Keratinocyte (primary cell): Measurements from ENCODE around the gene NSUN3.

Source experiments
- CTCF ChIP-seq, 3 experiments: IDR thresholded peaks in 1 of 3; conservative IDR thresholded peaks in 1 of 3; optimal IDR thresholded peaks in 1 of 3; 2 replicates in 2 of 3; 3 replicates in 1 of 3; pipeline versions ENCODE3 to v1.5.1; 2011; ENCODE audit warnings: low read length in 3 of 3, mild to moderate bottlenecking in 3 of 3, moderate library complexity in 2 of 3, control low read depth in 1 of 3, inconsistent platforms in 1 of 3; ENCODE audit not compliant: insufficient read depth in 2 of 3; ENCODE audit errors: extremely low read depth in 1 of 3
- EZH2 ChIP-seq: IDR thresholded peaks from one replicate; pipeline ENCODE4 v1.6.1; 2012; ENCODE audit warnings: inconsistent platforms, mild to moderate bottlenecking, low read length, moderate library complexity

- TF ChIP-seq EZH2 (no peak), CTCF (optimal IDR thresholded peaks at IDR 0.05 in 1 of 3, IDR thresholded peaks at IDR 0.05 in 1 of 3, conservative IDR thresholded peaks at IDR 0.05 in 1 of 3; ENCODE audit: extremely low read depth in 1 of 3, insufficient read depth in 2 of 3, low read length in 3 of 3) (no peak)
Measured at GRCh38 chr3:94071713-94072284, 8.9 kb downstream of the NSUN3 start.
